Hepatocyte (in vitro differentiated cells): ENCODE results near the gene JAKMIP3. TPM values are rescaled to one million over a fixed set of nuclear protein-coding genes. Genes with fewer than 3 reads are reported as not detected.

Experiments used
- DNase-seq: peaks from one replicate; pipeline ENCODE4 v3.0.0-alpha.2; 2016; ENCODE audit warnings: low spot score
- H2AFZ ChIP-seq: fragments of 200-600 bp; sonication (generic); 2 replicates; pipeline ENCODE4 v1.6.0; 2016; ENCODE audit warnings: antibody characterized with exemption, mild to moderate bottlenecking
- H3K27ac ChIP-seq: fragments of 200-600 bp; sonication (generic); 2 replicates; pipeline ENCODE4 v1.5.1; 2016; ENCODE audit warnings: mild to moderate bottlenecking
- H3K27me3 ChIP-seq: fragments of 200-600 bp; sonication (generic); 2 replicates; pipeline ENCODE4 v1.6.1; 2016
- H3K36me3 ChIP-seq: fragments of 200-600 bp; sonication (generic); replicated peaks from 2 replicates; pipeline ENCODE4 v1.5.1; 2016; ENCODE audit warnings: low read depth; ENCODE audit not compliant: insufficient read depth
- H3K4me1 ChIP-seq: fragments of 200-600 bp; sonication (generic); 2 replicates; pipeline ENCODE4 v1.5.1; 2016; ENCODE audit warnings: mild to moderate bottlenecking, moderate library complexity; ENCODE audit not compliant: insufficient read depth
- H3K4me2 ChIP-seq: fragments of 200-600 bp; sonication (generic); 2 replicates; pipeline ENCODE4 v1.6.0; 2016
- H3K4me3 ChIP-seq: fragments of 200-600 bp; sonication (generic); 2 replicates; pipeline ENCODE4 v1.5.1; 2016; ENCODE audit warnings: mild to moderate bottlenecking
- H3K79me2 ChIP-seq: fragments of 200-600 bp; sonication (generic); 2 replicates; pipeline ENCODE4 v1.6.0; 2017; ENCODE audit warnings: mild to moderate bottlenecking
- H3K9me2 ChIP-seq: fragments of 200-600 bp; sonication (generic); replicated peaks from 2 replicates; pipeline ENCODE4 v1.6.0; 2017; ENCODE audit warnings: mild to moderate bottlenecking; ENCODE audit not compliant: insufficient read depth
- H3K9me3 ChIP-seq: fragments of 200-600 bp; sonication (generic); 2 replicates; pipeline ENCODE4 v1.5.1; 2016; ENCODE audit warnings: low read depth, mild to moderate bottlenecking
- H4K20me1 ChIP-seq: fragments of 200-600 bp; sonication (generic); 2 replicates; pipeline ENCODE4 v1.6.0; 2016; ENCODE audit warnings: mild to moderate bottlenecking; ENCODE audit not compliant: insufficient read depth, poor library complexity, severe bottlenecking
- CTCF ChIP-seq: fragments of 200-600 bp; sonication (generic); IDR thresholded peaks from 2 replicates; pipeline ENCODE4 v1.5.1; 2016; ENCODE audit warnings: antibody characterized with exemption, mild to moderate bottlenecking; ENCODE audit not compliant: poor library complexity
- EZH2 ChIP-seq: fragments of 200-600 bp; sonication (generic); IDR thresholded peaks from 2 replicates; pipeline ENCODE4 v1.6.1; 2016; ENCODE audit warnings: antibody characterized with exemption, mild to moderate bottlenecking, borderline replicate concordance
- EZH2phosphoT487 ChIP-seq: fragments of 200-600 bp; sonication (generic); IDR thresholded peaks from one replicate; pipeline ENCODE4 v1.6.1; 2018; ENCODE audit warnings: antibody characterized with exemption, mild to moderate bottlenecking, low read depth, moderate library complexity; ENCODE audit not compliant: unreplicated experiment, severe bottlenecking
- WGBS: methylation state at CpG from one replicate; pipeline ENCODE4 v1.1.6; 2016; ENCODE audit warnings: low lambda C conversion rate; ENCODE audit errors: missing lambda C conversion rate; 5-methylcytosine and 5-hydroxymethylcytosine counted together
- polyA plus RNA-seq: library from polyadenylated mRNA; unstranded; fragments of >200 nt; fragmentation: Nextera tagmentation; extraction: Ambion mirVana; gene quantifications from 2 replicates; pipeline ENCODE4 v1.2.1, GENCODE V29; 2016
- total RNA-seq: library from RNA; depleted of rRNA; stranded (reverse); fragments of >200 nt; gene quantifications from 2 replicates; pipeline ENCODE4 v1.2.3, GENCODE V29; 2014

Gene JAKMIP3
- total and polyA plus RNA-seq, 2 experiments from 2014 or later = 0.02 to 0.10 TPM

- no peaks in the 10 kb centered on the region for H3K36me3 ChIP-seq
- TF ChIP-seq CTCF (no peak), EZH2 (no peak), EZH2phosphoT487 (no peak)
- no peak overlapping the region for H2AFZ ChIP-seq
- no peak overlapping the region for H3K4me2 ChIP-seq
- H3K4me1 ChIP-seq = no peaks in the 10 kb centered on the region
- H4K20me1 ChIP-seq = no peaks in the 10 kb centered on the region
- H3K9me3 ChIP-seq = no peaks in the 10 kb centered on the region
- no peaks in the 10 kb centered on the region for H3K9me2 ChIP-seq
- H3K27ac ChIP-seq = no peak overlapping the region
- no peaks in the 10 kb centered on the region for H3K79me2 ChIP-seq
- 70% methylated on average over 12 of the region's 12 CpGs for WGBS
- H3K4me3 ChIP-seq = no peak overlapping the region
- H3K27me3 ChIP-seq = no peaks in the 10 kb centered on the region
- DNase-seq = no peak
Measured at GRCh38 chr10:132059760-132060508, 5.8 kb upstream of the JAKMIP3 start.

GRCh38 chr10:132061030-132061429, 4.7 kb upstream of the JAKMIP3 start:
- Histone ChIP-seq H2AFZ (no peak overlapping the region), H3K4me3 (no peak overlapping the region), H3K27ac (no peak overlapping the region), H3K36me3 (no peaks in the 10 kb centered on the region), H3K9me3 (no peaks in the 10 kb centered on the region), H3K4me2 (no peak overlapping the region), H3K9me2 (no peaks in the 10 kb centered on the region), H3K27me3 (no peaks in the 10 kb centered on the region), H3K4me1 (peaks cover under 1% of the 10 kb centered on the region), H4K20me1 (no peaks in the 10 kb centered on the region), H3K79me2 (no peaks in the 10 kb centered on the region)
- no peak for DNase-seq
- 92% methylated on average over 18 of the region's 18 CpGs for WGBS
- TF ChIP-seq EZH2phosphoT487 (no peak), EZH2 (no peak), CTCF (no peak)

- no peak for TF ChIP-seq EZH2
- no peak for TF ChIP-seq EZH2phosphoT487
- no peak for TF ChIP-seq CTCF
- Histone ChIP-seq H4K20me1 (no peaks in the 10 kb centered on the region), H3K36me3 (no peaks in the 10 kb centered on the region), H3K9me3 (no peaks in the 10 kb centered on the region), H2AFZ (no peak overlapping the region), H3K27me3 (no peaks in the 10 kb centered on the region), H3K4me2 (no peak overlapping the region), H3K4me1 (peaks cover 5% of the 10 kb centered on the region), H3K27ac (no peak overlapping the region), H3K79me2 (no peaks in the 10 kb centered on the region), H3K9me2 (no peaks in the 10 kb centered on the region), H3K4me3 (no peak overlapping the region)
- WGBS = 91% methylated on average over 6 of the region's 6 CpGs
- DNase-seq = no peak
Measured at GRCh38 chr10:132061465-132061864, 4.3 kb upstream of the JAKMIP3 start.

- Histone ChIP-seq H3K9me3 (no peaks in the 10 kb centered on the region), H3K27ac (no peak overlapping the region), H3K4me3 (no peak overlapping the region), H3K79me2 (no peaks in the 10 kb centered on the region), H3K9me2 (no peaks in the 10 kb centered on the region), H3K27me3 (no peaks in the 10 kb centered on the region), H2AFZ (no peak overlapping the region), H4K20me1 (no peaks in the 10 kb centered on the region), H3K4me2 (no peak overlapping the region), H3K4me1 (peaks cover 8% of the 10 kb centered on the region), H3K36me3 (no peaks in the 10 kb centered on the region)
- TF ChIP-seq EZH2 = no peak
- TF ChIP-seq CTCF = no peak
- TF ChIP-seq EZH2phosphoT487 = no peak
- no peak for DNase-seq
- WGBS = 80% methylated on average over 11 of the region's 11 CpGs
Measured at GRCh38 chr10:132062116-132062515, 3.6 kb upstream of the JAKMIP3 start.
